Left forelimb (tissue), 1 donor: ENCODE data around the gene PLXNB2.
A peak's percentile ranks its signal among the peaks of the same experiment; 100 is the strongest.
"Not testable (repeated sequence)": the region's sequence is repeated elsewhere in the genome, so short reads cannot be mapped to it uniquely, and the experiment has no call there.

Source experiments
- DNase-seq: peaks from one replicate; pipeline ENCODE4 v3.0.0-alpha.2; 2018; ENCODE audit warnings: low spot score

The PLXNB2 gene

DNA sequence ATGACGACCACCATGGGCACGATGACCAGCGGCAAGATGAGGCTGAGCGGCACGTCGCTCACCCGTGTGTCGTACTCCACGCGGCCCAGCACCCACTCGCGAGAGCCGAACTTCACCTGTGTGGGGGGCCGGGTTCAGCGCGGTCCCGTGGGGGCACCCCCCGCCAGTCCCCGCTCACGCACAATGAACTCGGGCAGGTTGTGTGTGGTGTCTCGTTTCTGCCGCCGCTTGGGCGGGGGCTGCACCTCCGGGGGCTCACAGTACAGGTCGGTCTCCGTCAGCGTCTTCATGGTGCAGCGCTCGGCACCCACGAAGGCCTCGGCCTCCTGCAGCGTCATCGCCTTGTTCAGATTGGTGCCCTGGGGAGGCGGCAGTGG is 26.1 kb downstream of the PLXNB2 start:
- DNase-seq, result no peak

DNA sequence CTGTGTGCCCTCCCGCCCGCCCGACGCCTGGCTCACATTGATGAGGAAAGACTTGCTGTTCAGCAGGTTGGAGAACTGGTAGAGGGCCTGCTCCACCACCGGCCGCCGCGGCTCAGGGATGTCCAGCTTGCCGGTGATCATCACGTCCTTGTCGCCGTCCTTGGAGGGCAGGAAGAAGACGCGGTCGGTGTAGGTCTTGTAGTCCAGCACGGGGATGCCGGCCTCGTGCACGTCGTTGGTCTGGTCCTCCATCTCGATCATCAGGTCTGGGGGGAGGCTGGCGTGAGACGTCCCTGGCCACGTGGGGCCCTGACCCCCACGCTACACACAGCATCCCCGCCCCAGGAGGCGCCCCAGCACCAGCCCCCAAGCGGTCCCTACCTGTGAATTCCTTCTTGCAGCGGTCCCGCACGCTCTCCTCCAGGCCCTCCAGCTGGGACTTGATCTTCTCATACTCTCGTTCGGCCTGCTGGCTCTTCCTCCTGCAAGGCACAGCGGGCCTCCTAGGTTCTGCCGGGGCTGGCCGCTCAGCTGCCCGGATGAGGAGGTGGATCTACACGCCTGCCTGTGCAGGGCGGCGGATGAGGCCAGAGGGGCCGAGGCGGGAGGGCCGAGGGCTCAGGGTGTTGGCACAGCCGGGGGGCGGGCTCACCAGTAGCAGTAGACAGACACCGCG is 26.6 kb downstream of the PLXNB2 start:
- no peak for DNase-seq

DNA sequence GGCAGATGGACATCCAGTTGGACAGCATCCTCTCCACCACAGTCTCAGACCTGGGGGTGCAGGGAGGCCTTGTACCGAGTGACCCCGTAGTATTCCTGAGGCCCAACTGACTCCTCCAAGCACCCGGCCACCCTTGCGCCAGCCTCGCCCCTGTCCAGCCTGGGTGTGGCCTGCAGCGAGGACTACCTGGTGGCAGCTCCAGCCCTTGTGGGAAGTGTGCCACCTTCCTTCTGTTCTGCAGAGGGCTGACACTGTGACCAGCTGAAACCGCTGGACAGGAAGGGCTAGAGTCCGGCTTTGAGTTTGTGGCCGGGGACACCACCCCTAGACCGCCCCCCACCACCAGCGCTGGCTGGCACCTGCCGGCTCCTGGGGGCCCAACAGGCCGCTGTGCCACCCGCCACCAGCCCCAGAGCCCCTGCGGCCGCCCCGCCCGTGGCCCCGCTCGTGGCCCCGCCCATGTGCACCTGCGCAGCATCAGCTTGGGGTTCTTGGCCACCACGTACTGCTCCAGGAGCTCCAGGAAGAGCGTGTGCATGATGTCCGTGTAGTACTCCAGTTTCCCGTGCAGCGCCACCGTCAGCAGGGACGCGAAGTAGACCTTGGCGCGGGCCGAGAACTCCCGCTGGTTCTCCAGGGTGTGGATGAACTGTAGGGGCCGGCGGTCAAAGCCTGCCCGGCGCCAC is 27.3 kb downstream of the PLXNB2 start:
- DNase-seq, result no peak

DNA sequence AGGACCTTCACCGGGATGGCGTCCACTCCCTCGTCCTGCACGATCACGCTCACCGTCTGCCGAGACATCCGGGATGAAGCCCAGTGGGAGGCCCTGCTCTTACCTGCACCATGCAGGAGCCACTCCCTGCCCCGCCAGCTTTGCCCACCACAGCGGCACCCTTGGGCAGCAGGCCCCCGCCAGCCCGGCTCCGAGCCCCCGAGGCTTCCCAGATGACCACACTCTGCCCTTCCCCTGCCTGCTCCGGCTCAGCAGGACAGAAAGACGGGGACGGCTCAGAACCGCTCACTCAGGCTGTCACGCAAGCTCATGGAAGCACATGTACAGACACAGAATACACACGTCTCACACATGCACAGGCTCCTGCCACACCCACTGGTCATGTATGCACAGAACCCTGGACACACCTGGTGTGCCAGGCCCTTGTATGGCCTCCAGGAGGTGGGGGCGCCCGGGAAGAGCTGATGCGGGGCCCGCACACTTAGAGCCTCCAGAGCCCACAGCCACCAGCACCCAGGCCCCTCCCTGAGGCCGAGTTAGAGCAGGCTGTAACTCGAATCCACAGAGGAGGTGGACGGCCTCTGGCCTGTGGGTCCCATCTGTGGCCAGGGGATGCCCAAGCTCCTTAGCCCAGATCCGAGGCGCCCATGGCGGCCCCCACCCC is 28.4 kb downstream of the PLXNB2 start:
- no peak for DNase-seq

DNA sequence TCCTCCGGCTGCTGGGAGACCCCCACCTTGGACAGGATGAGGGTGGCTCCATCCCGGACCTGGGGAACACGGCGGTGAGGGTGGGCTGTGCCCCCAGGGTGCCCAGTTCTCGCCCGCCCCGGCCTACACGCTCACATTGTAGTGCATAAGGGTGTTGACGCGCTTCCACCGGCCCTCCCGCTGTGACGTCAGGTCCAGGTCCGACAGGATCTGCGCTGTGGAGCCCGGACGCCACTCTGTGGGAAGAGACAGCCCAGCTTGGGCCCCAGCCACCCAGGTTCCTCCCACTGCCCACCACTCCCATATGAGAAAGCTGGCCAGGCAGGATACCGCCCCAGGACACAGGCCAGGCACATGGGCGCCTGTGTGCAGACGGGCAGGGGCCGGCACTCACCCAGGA is 29.0 kb downstream of the PLXNB2 start:
- DNase-seq, result no peak

DNA sequence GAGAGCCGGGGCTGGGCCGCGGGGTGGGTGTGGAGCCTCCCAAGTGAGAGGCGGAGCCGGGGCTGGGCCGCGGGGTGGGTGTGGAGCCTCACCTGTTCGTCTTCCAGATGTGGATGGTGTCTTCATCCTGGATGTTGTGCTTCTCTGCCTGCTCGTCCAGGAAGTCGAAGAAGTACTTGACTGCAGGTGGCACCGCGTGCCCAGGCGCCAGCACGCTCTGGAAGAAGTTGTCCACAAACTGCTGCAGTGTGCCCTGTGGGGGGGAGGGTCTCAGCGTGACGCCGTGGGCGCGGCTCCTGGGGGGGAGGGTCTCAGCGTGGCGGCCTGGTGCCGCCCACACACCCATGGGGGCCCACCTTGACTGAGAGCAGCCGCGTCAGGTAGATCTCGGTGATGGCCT is 29.7 kb downstream of the PLXNB2 start:
- no peak for DNase-seq

DNA sequence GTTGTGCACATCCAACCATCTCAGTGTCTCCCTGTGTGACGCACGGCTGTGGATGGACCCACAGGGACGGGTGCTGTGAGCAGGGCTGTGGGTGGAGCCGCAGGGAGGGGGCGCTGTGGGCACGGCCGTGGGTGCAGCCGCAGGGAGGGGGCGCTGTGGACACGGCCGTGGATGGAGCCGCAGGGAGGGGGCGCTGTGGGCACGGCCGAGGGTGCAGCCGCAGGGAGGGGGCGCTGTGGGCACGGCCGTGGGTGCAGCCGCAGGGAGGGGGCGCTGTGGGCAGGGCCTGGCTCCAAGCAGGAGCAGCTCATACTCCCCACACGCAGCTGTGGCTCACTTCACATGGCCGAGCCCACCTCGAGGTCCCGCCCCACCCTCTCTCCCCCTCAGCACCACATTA is 31.3 kb downstream of the PLXNB2 start:
- no peak for DNase-seq

DNA sequence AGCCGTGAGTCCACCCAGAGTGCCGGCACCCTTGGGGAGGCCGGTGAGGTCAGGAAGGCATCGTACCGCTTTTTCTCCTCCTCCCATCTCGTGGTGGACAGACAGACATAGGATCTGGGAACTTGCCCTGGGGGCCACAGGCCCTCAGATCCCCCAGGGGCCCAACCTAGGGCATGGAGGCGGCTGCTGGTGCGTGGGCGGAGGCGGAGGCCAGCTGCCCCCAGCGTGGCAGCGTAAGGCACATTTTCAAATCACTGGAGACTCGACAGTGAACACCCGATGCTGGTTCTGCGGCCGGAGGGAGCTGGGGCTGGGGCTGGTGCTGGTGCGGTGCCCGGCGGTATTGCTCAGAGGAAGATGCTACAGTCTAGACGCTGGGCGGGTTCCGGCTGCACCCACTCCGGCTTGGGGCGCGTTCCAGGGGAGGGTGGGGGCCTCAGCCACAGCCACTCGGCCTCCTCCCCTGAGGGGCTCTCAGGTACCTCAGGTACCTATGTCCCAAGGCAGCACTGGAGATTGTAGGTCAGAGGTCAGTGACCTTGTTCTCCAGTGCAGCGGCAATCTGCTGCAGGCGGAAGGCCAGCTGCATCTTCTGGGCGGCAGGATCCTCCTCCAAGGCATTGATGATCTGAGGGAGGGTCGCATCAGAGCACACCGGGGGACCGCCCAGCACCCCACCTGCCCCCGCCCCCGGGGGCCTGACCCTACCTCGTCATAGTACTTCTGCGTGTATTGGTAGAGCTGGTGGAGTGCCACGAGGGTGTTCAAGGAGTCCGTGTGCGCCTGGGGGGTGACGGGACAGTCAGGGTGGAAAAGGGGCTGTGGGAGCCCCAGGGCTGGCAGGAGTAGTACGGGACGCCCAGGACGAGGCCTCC is 32.0 kb downstream of the PLXNB2 start:
- DNase-seq, result no peak

DNA sequence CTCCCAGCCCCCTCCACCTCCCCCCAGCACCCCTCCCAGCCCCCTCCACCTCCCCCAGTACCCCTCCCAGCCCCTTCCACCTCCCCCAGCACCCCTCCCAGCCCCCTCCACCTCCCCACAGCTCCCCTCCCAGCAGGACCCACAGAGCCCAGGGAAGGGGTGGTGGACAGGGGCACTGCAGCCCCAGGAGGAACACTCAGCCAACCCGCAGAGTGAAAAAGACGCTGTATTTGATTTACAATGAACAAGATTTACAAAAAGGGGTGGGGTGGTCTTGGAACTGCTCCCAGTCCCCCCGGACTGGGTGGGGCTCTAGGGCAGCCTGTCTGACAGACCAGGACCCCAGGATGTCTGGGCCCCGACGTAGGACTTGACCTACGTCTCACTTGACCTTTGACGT is 32.7 kb downstream of the PLXNB2 start:
- DNase-seq, result no peak

DNA sequence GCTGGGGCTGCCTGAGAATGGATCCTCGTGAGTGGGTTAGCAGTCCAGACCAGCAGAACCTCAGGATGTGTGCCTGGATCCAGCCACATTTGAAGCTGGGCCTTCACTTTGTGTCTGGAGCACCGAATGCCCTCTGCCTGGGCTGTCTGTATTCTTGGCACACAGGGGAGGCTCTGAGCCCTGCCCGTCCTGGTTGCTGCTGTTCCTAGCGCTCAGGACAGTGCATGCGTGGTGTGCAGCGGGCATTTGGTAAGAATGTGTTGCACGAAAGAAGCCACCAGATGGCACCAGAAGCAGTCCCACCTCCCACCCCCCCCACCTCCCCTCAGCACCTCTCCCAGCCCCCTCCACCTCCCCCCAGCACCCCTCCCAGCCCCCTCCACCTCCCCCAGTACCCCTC is 33.1 kb downstream of the PLXNB2 start:
- DNase-seq, result no peak

DNA sequence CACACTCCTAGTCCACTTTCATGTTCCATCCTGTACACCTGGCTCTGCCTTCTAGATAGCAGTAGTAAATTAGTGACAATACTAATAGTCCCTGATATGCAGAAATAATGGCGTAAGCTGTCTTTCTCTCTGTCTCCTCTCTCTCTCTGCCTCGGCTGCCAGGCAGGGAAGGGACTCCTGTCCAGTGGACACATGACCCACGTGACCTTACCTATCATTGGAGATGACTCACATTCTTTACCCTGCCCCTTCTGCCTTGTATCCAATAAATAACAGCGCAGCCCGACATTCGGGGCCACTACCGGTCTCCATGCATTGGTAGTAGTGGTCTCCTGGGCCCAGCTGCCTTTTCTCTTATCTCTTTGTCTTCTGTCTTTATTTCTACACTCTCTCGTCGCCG is 33.7 kb downstream of the PLXNB2 start:
- DNase-seq, result not testable (repeated sequence)

DNA sequence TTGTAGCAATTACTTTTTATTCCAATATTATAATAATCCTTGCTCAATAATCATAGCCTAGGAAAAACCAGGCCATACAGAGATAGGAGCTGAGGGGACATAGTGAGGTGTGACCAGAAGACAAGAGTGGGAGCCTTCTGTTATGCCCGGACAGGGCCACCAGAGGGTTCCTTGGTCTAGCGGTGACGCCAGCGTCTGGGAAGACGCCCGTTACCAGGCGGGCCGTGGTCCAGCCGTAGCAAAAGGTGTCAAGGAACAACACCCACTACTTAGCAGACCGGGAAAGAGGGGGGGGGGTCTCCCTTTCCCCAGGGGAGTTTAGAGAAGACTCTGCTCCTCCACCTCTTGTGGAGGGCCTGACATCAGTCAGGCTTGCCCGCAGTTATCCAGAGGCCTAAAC is 34.1 kb downstream of the PLXNB2 start:
- not testable (repeated sequence) for DNase-seq

DNA sequence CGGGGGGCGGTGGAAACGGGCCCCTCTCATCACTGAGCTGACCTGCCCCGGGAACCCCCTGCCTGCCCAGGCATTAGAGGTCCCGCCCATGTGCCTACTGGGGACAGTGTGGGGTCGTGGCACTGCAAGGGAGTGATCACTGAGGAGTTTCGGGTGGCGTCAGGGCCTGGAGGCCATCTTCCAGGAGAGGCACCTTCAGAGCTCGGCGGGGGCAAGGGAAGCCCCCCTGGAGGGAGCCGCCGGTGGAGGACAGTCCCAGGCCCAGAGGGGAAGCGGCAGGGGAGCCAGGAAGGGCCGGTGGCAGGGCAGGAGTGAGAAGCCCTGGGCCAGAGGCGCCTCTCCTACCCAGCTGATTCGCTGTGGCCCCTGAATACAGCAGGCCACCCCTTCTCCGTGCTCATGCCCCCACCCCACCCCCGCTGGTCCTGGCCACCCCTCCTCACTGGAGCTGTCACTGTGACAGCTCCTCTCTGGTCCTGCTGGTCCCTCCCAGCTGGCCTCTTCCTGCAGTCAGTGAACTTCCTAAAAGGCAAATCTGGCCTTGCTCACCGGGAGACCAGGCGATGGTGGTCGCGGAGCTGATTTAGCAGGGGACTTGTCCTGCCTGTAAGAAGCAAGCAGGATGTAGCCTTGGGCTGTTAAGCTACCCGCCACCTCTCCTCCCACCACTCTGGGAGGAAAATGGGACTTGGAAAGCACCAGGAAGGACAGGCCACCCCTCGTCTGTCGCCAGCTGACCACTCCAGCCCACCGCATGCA is 35.2 kb downstream of the PLXNB2 start:
- no peak for DNase-seq

DNA sequence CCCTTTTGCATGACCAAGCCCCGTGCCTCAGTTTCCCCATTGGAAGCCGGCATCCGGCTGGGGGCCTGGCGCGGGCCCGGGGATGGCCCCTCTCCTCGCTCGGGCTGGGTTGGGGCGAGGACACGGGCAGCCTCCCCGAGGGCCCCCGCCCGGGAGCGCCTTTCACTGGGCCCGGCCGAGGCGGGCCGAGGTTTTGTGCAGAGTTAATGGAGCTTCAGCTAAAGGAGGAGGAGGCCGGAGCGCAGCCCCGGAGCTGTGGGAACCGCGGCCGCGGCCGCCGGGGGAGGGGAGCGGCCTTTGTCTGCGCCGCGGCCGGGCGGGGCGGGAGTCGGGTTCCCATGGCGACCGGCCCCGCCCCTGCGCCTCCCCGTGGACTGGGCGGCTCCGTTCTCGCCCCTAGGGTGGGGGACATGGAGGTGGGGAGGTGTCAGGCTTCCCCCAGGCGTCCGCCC is 35.9 kb downstream of the PLXNB2 start:
- no peak for DNase-seq

DNA sequence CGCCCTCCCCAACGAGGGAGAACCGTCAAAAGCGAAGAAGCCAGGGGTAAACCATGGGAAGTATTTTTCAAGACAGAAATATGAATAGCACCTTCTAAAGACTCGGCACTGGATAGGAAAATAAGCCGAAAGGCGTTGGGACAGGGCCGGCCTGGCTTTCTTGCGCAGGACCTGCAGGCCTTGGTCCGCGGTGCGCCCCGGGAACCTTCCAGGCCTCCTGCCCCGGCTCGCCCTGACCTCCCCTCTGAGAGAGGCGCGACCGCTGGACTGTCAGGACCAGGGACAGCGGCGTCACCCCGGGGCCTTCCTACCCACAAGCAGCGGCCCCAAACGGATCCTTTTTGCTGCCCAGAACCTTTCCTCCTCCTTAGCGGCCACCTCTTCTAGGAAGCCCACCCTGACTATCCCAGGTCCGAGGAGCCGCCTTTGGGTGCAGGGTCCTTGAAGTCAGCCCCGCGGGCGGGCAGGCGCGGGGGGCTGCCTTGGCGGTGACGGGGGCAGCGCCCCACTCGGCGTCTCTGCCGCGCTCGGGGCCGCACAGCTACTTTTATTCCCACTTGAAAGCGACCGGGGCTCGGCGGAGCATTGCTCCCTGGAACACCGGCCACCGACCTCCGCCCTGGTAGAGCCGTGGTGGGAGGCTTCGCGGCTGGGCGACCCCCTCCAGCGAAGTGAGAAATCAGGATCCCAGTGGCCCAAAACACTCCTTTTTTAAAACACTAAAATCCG is 36.6 kb downstream of the PLXNB2 start:
- DNase-seq, result peak; percentile 84

DNA sequence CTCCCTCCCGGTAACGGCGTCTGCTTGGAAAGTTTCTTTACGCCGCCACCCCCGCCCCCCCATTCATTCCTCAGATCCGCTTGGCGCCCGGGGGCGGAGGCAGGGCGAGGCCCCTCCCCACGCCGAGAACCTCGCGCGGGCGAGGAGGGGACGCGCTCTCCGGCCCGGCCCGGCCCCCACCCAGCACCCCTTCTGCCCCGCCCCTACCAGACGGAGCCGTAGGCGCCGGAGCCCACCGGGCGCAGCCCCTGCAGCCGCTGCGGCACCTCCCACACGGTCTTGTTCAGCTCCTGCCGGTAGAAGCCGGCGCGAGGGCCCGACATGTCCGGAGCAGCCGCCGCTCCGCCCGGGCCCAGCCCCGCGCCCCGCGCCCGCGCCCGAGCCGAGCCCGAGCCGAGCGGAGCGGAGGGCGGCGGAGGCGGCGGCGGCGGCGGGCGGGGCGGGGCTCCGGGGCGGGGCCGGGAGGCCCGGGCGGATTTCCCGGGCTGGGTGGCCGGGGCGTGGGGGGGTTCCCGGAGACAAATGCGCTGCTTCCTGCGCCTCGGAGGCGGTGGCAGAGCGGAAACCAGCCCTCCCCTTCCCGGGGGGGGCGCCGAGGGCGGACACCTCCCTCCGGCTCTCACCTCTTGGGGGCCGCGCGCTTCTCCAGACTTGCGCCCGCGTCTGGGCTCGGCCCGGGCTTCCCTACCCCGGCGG is 37.3 kb downstream of the PLXNB2 start, which contains the start of gene MAPK11:
MAPK11 (minus strand) TSS at position 411 of the 696 bp plus-strand sequence; CDS start at position 323, 88 bp downstream.
- no peak for DNase-seq

DNA sequence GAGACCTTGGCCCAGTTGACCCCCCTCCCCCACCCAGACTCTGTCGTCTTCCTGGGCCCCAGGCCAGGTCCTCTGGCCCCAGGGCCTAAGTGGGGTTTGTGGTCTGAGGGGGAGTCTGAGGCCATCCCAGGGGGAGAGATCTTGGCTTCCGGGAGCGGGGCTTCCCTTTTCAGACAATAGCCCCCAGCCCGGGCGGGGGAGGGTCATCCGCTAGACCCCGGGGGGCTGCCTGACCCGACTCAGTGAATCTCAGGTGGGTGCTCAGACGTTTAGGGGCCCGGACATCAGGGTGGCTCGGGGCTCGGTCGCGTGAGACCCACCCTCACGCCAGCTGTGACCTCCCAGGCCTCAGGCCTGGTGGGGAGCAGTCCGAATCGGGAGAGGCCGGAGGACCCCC is 37.9 kb downstream of the PLXNB2 start:
- no peak for DNase-seq

DNA sequence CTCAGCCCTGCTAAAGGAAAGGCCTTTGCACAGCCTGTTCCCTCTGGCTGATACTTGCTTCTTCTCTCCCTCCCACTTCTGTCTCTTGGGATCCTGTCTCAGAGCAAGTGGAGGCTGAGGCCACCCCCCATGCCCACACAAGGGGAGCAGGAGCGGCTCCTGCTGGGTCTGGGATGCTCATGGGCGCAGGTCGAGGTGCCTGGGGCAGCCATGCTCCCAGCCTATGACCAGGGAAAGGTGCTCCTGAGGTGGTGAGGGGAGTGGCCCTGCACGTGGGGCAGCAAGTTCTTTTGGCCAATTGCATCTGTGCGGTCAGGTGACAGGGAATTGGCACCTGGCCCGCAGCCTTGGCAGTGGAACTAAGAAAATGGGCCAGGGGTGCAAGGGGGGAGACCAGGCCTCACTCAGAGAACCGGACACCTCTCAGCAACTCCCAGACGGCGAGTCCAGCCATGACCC is 38.8 kb downstream of the PLXNB2 start:
- no peak for DNase-seq

DNA sequence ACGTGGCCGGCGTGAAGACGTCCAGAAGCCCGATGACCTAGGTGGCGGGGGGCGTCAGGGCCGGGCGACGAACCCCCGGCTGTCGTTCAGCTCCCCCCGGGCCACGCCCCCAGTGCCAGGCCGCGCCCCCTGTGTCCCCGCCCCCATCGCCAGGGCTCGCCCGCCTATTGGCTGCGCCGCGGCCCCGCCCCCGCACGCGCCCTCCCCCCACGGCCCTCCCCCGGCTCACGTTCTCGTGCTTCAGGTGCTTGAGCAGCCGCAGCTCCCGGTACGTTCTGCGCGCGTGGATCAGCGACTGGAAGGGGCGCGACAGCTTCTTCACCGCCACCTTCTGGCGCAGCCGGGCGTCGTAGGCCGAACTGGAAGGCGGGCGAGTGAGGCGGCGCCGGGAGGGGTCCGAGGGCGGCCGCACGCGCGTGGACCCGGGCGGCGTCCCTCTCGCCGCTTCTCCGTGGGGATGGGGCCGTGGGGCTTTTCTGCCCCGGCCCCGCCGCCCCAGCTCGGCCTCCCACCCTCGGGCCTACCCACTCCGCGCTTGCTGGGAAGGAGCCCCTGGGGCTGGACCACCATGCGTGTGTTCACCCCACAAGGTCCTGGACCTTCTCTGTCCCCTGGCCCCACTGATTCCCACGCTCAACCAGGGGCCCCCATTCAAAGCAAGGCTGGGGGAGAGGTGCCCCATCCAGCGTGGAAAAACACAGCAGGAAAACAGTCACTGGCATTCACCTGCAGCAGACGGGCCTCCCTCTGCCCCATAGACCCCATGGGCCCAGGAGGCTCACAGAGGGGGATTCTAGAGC is 39.7 kb downstream of the PLXNB2 start:
- DNase-seq, result peak; percentile 82
